Measurements from ENCODE around the gene MPV17L2. TPM values are rescaled to one million over a fixed set of nuclear protein-coding genes. Genes with fewer than 3 reads are reported as not detected.

The MPV17L2 gene
- total RNA-seq, 4 donors from 2014 or later, result 4.7 to 57.7 (median 29.3) TPM

- H3K4me1 ChIP-seq, result peaks cover 22 to 31% of the 10 kb centered on the region in 2 donors
- DNase-seq, result peak; percentile 63 to 74
- TF ChIP-seq CTCF (IDR thresholded peaks at IDR 0.05), result peak in 4 of 6 experiments; percentile 20 to 99 (median 76)
- peak in 1 of 2 donors; percentile 17 for TF ChIP-seq POLR2A (IDR thresholded peaks at IDR 0.05)
- intact Hi-C loops (cut with DNase I), result loop anchor here (5.0 kb wide), 2 partner anchors 41 to 44 kb away; partner anchors contain the start of gene RAB3A
- H3K36me3 ChIP-seq, result peaks cover 14 to 28% of the 10 kb centered on the region in 2 donors
- WGBS, 2 donors, result 18 to 49% methylated on average over 7 to 16 of the region's 66 CpGs
- no peak overlapping the region for H3K4me3 ChIP-seq (replicated peaks in 1 of 3)
- no peaks in the 10 kb centered on the region for H3K27me3 ChIP-seq
- H3K27ac ChIP-seq, result peak overlapping the region; percentile 32 to 66 (median 45)
- H3K9me3 ChIP-seq, result no peaks in the 10 kb centered on the region
Observed at GRCh38 chr19:18160971-18161635, 31.9 kb upstream of the MPV17L2 start.

- H3K36me3 ChIP-seq, result peaks cover 15 to 32% of the 10 kb centered on the region in 2 donors
Observed at GRCh38 chr19:18161636-18162002, 31.4 kb upstream of the MPV17L2 start.

GRCh38 chr19:18164072-18164471 lies 28.9 kb upstream of the MPV17L2 start:
- H3K9me3 ChIP-seq, result no peaks in the 10 kb centered on the region
- intact Hi-C loops (cut with DNase I), result loop anchor here (5.0 kb wide), 2 partner anchors 38 to 47 kb away; partner anchors contain the start of gene RAB3A
- TF ChIP-seq CTCF (IDR thresholded peaks at IDR 0.05), result no peak
- TF ChIP-seq POLR2A (IDR thresholded peaks at IDR 0.05), result no peak
- H3K27ac ChIP-seq, result no peak overlapping the region
- H3K4me3 ChIP-seq (replicated peaks in 1 of 3), result no peak overlapping the region
- peaks cover 30 to 51% of the 10 kb centered on the region in 2 donors for H3K36me3 ChIP-seq
- H3K27me3 ChIP-seq, result no peaks in the 10 kb centered on the region
- peaks cover 6 to 14% of the 10 kb centered on the region in 2 donors for H3K4me1 ChIP-seq
- 97 to 99% methylated on average over 7 of the region's 7 CpGs for WGBS, 2 donors
- no peak for DNase-seq

More at GRCh38 chr19:18161636-18162002, 31.4 kb upstream of the MPV17L2 start:
- intact Hi-C loops (cut with DNase I), result loop anchor here (5.0 kb wide), 2 partner anchors 41 to 44 kb away; partner anchors contain the start of gene RAB3A
- Histone ChIP-seq H3K27me3 (no peaks in the 10 kb centered on the region), H3K4me1 (peaks cover 19 to 27% of the 10 kb centered on the region in 2 donors), H3K4me3 (replicated peaks in 1 of 3) (no peak overlapping the region), H3K9me3 (no peaks in the 10 kb centered on the region), H3K27ac (peak overlapping the region in 1 of 3 donors; percentile 34)
- TF ChIP-seq POLR2A (IDR thresholded peaks at IDR 0.05), result no peak
- TF ChIP-seq CTCF (IDR thresholded peaks at IDR 0.05), result no peak
- WGBS, 2 donors, result 78% methylated on average over 19 of the region's 19 CpGs
- DNase-seq, result no peak

- H3K36me3 ChIP-seq, result peaks cover 30 to 52% of the 10 kb centered on the region in 2 donors
- no peak overlapping the region for H3K27ac ChIP-seq
- peaks cover under 1 to 7% of the 10 kb centered on the region in 2 donors for H3K4me1 ChIP-seq
- H3K9me3 ChIP-seq, result no peaks in the 10 kb centered on the region
- intact Hi-C loops (cut with DNase I), result no loop called here
- no peaks in the 10 kb centered on the region for H3K27me3 ChIP-seq
- 93 to 96% methylated on average over 15 of the region's 15 CpGs for WGBS, 2 donors
- no peak for DNase-seq
- TF ChIP-seq POLR2A (IDR thresholded peaks at IDR 0.05), result no peak
- TF ChIP-seq CTCF (IDR thresholded peaks at IDR 0.05), result no peak
- no peak overlapping the region for H3K4me3 ChIP-seq (replicated peaks in 1 of 3)
Observed at GRCh38 chr19:18165794-18166544, 27.0 kb upstream of the MPV17L2 start.

Measured in thyroid gland (tissue), 4 donors.